ENCODE results near the gene BDH1. TPM values are rescaled to one million over a fixed set of nuclear protein-coding genes. Genes with fewer than 3 reads are reported as not detected.

BDH1 gene
- total RNA-seq, 1 donor from 2014 or later = 4.7 TPM

DNA sequence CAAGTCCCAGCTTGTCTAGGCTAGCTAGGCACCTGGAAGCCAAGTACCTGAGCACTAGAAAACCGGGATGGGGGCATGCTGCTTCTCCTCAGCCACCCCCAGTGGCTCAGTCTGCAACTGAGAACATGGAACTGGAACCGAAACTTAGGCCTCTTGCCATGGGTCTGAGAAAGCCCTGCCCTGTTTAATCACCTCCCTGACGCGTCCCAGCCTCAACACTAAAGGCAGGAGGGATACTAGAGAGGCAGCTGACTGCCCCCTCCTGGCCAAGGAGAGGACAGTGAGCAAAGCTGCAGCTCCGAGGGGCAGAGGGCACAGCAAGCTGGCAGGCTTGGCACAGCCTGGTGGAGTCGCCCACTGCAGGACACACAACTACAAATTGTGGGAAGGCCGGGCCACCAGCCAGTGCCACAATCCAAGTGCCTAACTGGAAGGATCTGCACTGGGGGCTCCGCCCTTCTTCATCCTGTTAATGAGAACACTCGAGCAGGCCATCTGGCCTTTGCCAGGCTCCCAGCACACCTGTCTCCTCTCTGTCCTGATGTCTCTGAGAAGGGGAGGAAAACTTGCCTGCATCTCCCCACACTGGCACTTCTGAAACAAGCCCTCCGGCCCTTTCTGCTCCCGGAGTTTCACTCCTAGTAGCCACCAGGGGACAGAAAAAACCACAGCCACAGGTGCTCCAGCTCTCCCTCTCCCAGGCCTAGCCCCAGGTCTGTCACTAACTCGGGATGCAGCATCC lies 53.7 kb downstream of the BDH1 start:
- Mint-ChIP-seq H3K9me3 (ENCODE audit: unreplicated experiment) (no peaks in the 10 kb centered on the region), H3K4me1 (ENCODE audit: unreplicated experiment) (peaks cover 5% of the 10 kb centered on the region), H3K4me3 (ENCODE audit: unreplicated experiment) (no peak overlapping the region), H3K27ac (ENCODE audit: unreplicated experiment) (no peak overlapping the region), H3K27me3 (ENCODE audit: unreplicated experiment) (no peaks in the 10 kb centered on the region), H3K36me3 (ENCODE audit: low read depth, unreplicated experiment) (no peaks in the 10 kb centered on the region)
- peak; percentile 46 for TF ChIP-seq CTCF (IDR thresholded peaks at IDR 0.05; ENCODE audit: unreplicated experiment)
- peak; percentile 65 for DNase-seq (ENCODE audit: low spot score)

DNA sequence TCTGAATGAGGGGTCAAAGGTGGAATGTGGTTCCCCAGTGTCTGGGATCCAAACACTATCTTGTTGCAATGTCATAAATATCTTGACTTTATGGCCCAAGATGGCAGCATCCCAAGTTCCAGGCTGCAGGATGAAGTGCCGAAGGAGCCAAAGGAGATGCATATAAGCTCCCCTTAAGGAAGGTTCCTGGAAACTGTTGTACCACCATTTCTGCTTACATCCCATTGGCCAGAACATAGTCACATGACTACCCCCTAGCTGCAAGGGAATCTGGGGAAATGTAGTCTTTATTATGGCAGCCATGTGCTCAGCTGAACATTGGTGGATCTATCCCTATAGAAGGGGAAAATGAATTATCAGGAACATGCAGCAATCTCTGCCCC lies 54.3 kb downstream of the BDH1 start:
- H3K4me1 Mint-ChIP-seq (ENCODE audit: unreplicated experiment) = peaks cover 5% of the 10 kb centered on the region
- H3K4me3 Mint-ChIP-seq (ENCODE audit: unreplicated experiment) = no peak overlapping the region
- no peak for TF ChIP-seq CTCF (IDR thresholded peaks at IDR 0.05; ENCODE audit: unreplicated experiment)
- no peaks in the 10 kb centered on the region for H3K36me3 Mint-ChIP-seq (ENCODE audit: low read depth, unreplicated experiment)
- DNase-seq (ENCODE audit: low spot score) = no peak
- H3K27ac Mint-ChIP-seq (ENCODE audit: unreplicated experiment) = no peak overlapping the region
- H3K9me3 Mint-ChIP-seq (ENCODE audit: unreplicated experiment) = no peaks in the 10 kb centered on the region
- H3K27me3 Mint-ChIP-seq (ENCODE audit: unreplicated experiment) = no peaks in the 10 kb centered on the region

DNA sequence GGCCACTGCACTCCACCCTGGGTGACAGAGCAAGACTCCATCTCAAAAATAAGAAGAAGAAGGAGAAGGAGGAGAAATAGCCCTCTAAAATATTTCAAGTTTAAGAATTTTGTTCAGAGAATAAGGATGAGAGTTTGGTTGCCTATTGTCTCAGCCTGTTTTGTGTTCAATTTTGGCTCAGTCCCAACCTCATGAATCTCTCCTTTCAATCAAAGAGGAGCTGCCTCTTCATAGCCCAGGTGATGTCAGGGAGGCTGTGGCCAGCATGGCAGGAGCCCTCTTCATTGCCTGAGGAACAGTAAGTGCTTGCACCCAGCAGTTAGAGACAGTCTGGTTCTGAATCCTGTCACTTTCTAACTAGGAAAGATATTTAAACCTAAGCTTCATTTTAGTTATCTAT lies 55.0 kb downstream of the BDH1 start:
- Mint-ChIP-seq H3K4me1 (ENCODE audit: unreplicated experiment) (peaks cover 5% of the 10 kb centered on the region), H3K9me3 (ENCODE audit: unreplicated experiment) (no peaks in the 10 kb centered on the region), H3K27me3 (ENCODE audit: unreplicated experiment) (no peaks in the 10 kb centered on the region), H3K4me3 (ENCODE audit: unreplicated experiment) (no peak overlapping the region), H3K36me3 (ENCODE audit: low read depth, unreplicated experiment) (no peaks in the 10 kb centered on the region), H3K27ac (ENCODE audit: unreplicated experiment) (no peak overlapping the region)
- no peak for DNase-seq (ENCODE audit: low spot score)
- no peak for TF ChIP-seq CTCF (IDR thresholded peaks at IDR 0.05; ENCODE audit: unreplicated experiment)

DNA sequence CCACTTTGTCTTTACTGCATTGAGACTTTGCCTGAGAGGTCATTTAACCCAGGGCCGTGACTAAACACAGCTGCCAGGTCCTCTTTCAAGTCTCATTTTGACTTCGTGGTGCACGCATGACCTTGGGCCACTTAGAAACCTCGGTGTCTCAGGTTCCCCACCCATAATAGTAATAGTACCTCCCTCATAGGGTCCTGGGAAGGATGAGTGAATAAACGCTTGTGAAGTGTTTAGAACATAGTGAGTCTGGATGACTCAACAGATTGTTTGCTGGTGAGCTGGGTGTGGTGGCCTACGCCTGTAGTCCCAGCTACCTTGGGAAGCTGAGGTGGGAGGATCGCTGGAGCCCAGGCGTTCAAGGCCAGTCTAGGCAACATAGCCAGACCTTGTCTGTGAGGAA lies 56.3 kb downstream of the BDH1 start:
- DNase-seq (ENCODE audit: low spot score) = no peak
- Mint-ChIP-seq H3K27ac (ENCODE audit: unreplicated experiment) (no peak overlapping the region), H3K27me3 (ENCODE audit: unreplicated experiment) (peaks cover 4% of the 10 kb centered on the region), H3K36me3 (ENCODE audit: low read depth, unreplicated experiment) (no peaks in the 10 kb centered on the region), H3K9me3 (ENCODE audit: unreplicated experiment) (no peaks in the 10 kb centered on the region), H3K4me1 (ENCODE audit: unreplicated experiment) (peaks cover 5% of the 10 kb centered on the region), H3K4me3 (ENCODE audit: unreplicated experiment) (no peak overlapping the region)
- no peak for TF ChIP-seq CTCF (IDR thresholded peaks at IDR 0.05; ENCODE audit: unreplicated experiment)

GRCh38 chr3:197498499-197499241 lies 57.1 kb downstream of the BDH1 start:
- Mint-ChIP-seq H3K4me1 (ENCODE audit: unreplicated experiment) (peaks cover 5% of the 10 kb centered on the region), H3K36me3 (ENCODE audit: low read depth, unreplicated experiment) (no peaks in the 10 kb centered on the region), H3K9me3 (ENCODE audit: unreplicated experiment) (no peaks in the 10 kb centered on the region), H3K4me3 (ENCODE audit: unreplicated experiment) (no peak overlapping the region), H3K27me3 (ENCODE audit: unreplicated experiment) (peaks cover 6% of the 10 kb centered on the region), H3K27ac (ENCODE audit: unreplicated experiment) (no peak overlapping the region)
- DNase-seq (ENCODE audit: low spot score) = no peak
- no peak for TF ChIP-seq CTCF (IDR thresholded peaks at IDR 0.05; ENCODE audit: unreplicated experiment)
